GM12865 (cell line): ENCODE measurements around the gene PNPLA2.

ENCODE experiments used
- DNase-seq: peaks from one replicate; pipeline ENCODE4 v3.0.0; 2010; ENCODE audit warnings: low read depth
- H3K4me3 ChIP-seq: 2 replicates; pipeline ENCODE4 v1.5.1; 2011; ENCODE audit warnings: mild to moderate bottlenecking, low read depth, low read length, control low read depth
- CTCF ChIP-seq: IDR thresholded peaks from 2 replicates; pipeline ENCODE4 v1.5.1; 2011; ENCODE audit warnings: low read length, control low read depth, low read depth, inconsistent platforms; ENCODE audit not compliant: insufficient read depth; ENCODE audit errors: missing control alignments

Gene PNPLA2

GRCh38 chr11:804599-804964, 14.1 kb upstream of the PNPLA2 start:
- no peak for DNase-seq
- peak overlapping the region; percentile 69 for H3K4me3 ChIP-seq
- TF ChIP-seq CTCF = no peak

GRCh38 chr11:808427-809286, 10.1 kb upstream of the PNPLA2 start:
- peak; percentile 33 for TF ChIP-seq CTCF
- peak overlapping the region; percentile 72 for H3K4me3 ChIP-seq
- peak; percentile 70 for DNase-seq

GRCh38 chr11:809287-810039, 9.3 kb upstream of the PNPLA2 start, which contains the start of gene RPLP2:
Gene RPLP2, plus strand, starts transcription at chr11:809967. Its CDS starts 268 bp downstream, at chr11:810235.
- DNase-seq = peak; percentile 98
- peak within 1 kb of the TSS; percentile 72 for H3K4me3 ChIP-seq
- TF ChIP-seq CTCF = no peak

- H3K4me3 ChIP-seq = peak overlapping the region; percentile 72
- peak; percentile 46 for DNase-seq
- no peak for TF ChIP-seq CTCF
Observed at GRCh38 chr11:810040-810567, 8.6 kb upstream of the PNPLA2 start.

- no peak for TF ChIP-seq CTCF
- DNase-seq = no peak
- peak overlapping the region; percentile 72 for H3K4me3 ChIP-seq
Observed at GRCh38 chr11:811446-812245, 7.1 kb upstream of the PNPLA2 start.

- no peak for DNase-seq
- H3K4me3 ChIP-seq = no peak overlapping the region
- no peak for TF ChIP-seq CTCF
Observed at GRCh38 chr11:812390-812789, 6.3 kb upstream of the PNPLA2 start.
